ENCODE data around the gene PIP4K2A.

Gene PIP4K2A

GRCh38 chr10:22548344-22548743 is 166.0 kb downstream of the PIP4K2A start:
- Histone ChIP-seq H3K27me3 (ENCODE audit: low read length) (no peaks in the 10 kb centered on the region), H3K4me3 (ENCODE audit: insufficient read depth, low read length, poor library complexity, severe bottlenecking) (no peak overlapping the region), H3K4me2 (ENCODE audit: low read depth, low read length, poor library complexity, severe bottlenecking) (no peak overlapping the region), H3K27ac (ENCODE audit: low read depth, low read length) (no peak overlapping the region), H3K9me3 (ENCODE audit: insufficient read depth, low read length) (no peaks in the 10 kb centered on the region), H3K9me2 (replicated peaks; ENCODE audit: insufficient read depth, low read length) (no peaks in the 10 kb centered on the region), H3K79me2 (ENCODE audit: insufficient read depth, low read length) (no peaks in the 10 kb centered on the region), H4K20me1 (ENCODE audit: low read depth, low read length) (no peaks in the 10 kb centered on the region), H3F3A (ENCODE audit: insufficient read depth) (no peaks in the 10 kb centered on the region), H3K36me3 (ENCODE audit: low read length) (no peaks in the 10 kb centered on the region), H3K9ac (ENCODE audit: low read length) (no peak overlapping the region), H2AFZ (ENCODE audit: low read depth, low read length, severe bottlenecking) (no peak overlapping the region)
- TF ChIP-seq CTCF (IDR thresholded peaks at IDR 0.05; ENCODE audit: insufficient read depth, low read length, poor library complexity, severe bottlenecking): no peak
- no peak for TF ChIP-seq EZH2phosphoT487 (conservative IDR thresholded peaks at IDR 0.05; ENCODE audit: low read length)

- no peaks in the 10 kb centered on the region for H3K79me2 ChIP-seq (ENCODE audit: insufficient read depth, low read length)
- no peaks in the 10 kb centered on the region for H4K20me1 ChIP-seq (ENCODE audit: low read depth, low read length)
- H3K9ac ChIP-seq (ENCODE audit: low read length): no peak overlapping the region
- H3K9me3 ChIP-seq (ENCODE audit: insufficient read depth, low read length): no peaks in the 10 kb centered on the region
- no peak overlapping the region for H3K4me2 ChIP-seq (ENCODE audit: low read depth, low read length, poor library complexity, severe bottlenecking)
- no peak overlapping the region for H3K4me3 ChIP-seq (ENCODE audit: insufficient read depth, low read length, poor library complexity, severe bottlenecking)
- no peaks in the 10 kb centered on the region for H3K9me2 ChIP-seq (replicated peaks; ENCODE audit: insufficient read depth, low read length)
- H3K27ac ChIP-seq (ENCODE audit: low read depth, low read length): no peak overlapping the region
- H3K27me3 ChIP-seq (ENCODE audit: low read length): no peaks in the 10 kb centered on the region
- no peaks in the 10 kb centered on the region for H3F3A ChIP-seq (ENCODE audit: insufficient read depth)
- TF ChIP-seq EZH2phosphoT487 (conservative IDR thresholded peaks at IDR 0.05; ENCODE audit: low read length) (no peak), CTCF (IDR thresholded peaks at IDR 0.05; ENCODE audit: insufficient read depth, low read length, poor library complexity, severe bottlenecking) (no peak)
- H2AFZ ChIP-seq (ENCODE audit: low read depth, low read length, severe bottlenecking): no peak overlapping the region
- H3K36me3 ChIP-seq (ENCODE audit: low read length): no peaks in the 10 kb centered on the region
These were observed 168.7 kb downstream of the PIP4K2A start for GRCh38 chr10:22545643-22546042.

- Histone ChIP-seq H3K9me3 (ENCODE audit: insufficient read depth, low read length) (no peaks in the 10 kb centered on the region), H3K27ac (ENCODE audit: low read depth, low read length) (no peak overlapping the region), H3K27me3 (ENCODE audit: low read length) (no peaks in the 10 kb centered on the region), H4K20me1 (ENCODE audit: low read depth, low read length) (no peaks in the 10 kb centered on the region), H3K79me2 (ENCODE audit: insufficient read depth, low read length) (no peaks in the 10 kb centered on the region), H3K4me3 (ENCODE audit: insufficient read depth, low read length, poor library complexity, severe bottlenecking) (no peak overlapping the region), H2AFZ (ENCODE audit: low read depth, low read length, severe bottlenecking) (no peak overlapping the region), H3K4me2 (ENCODE audit: low read depth, low read length, poor library complexity, severe bottlenecking) (no peak overlapping the region), H3K9me2 (replicated peaks; ENCODE audit: insufficient read depth, low read length) (no peaks in the 10 kb centered on the region), H3K36me3 (ENCODE audit: low read length) (no peaks in the 10 kb centered on the region), H3K9ac (ENCODE audit: low read length) (no peak overlapping the region), H3F3A (ENCODE audit: insufficient read depth) (no peaks in the 10 kb centered on the region)
- TF ChIP-seq CTCF (IDR thresholded peaks at IDR 0.05; ENCODE audit: insufficient read depth, low read length, poor library complexity, severe bottlenecking) (no peak), EZH2phosphoT487 (conservative IDR thresholded peaks at IDR 0.05; ENCODE audit: low read length) (no peak)
These were observed 169.9 kb downstream of the PIP4K2A start for GRCh38 chr10:22544325-22545068.
